GM12878 (cell line): ENCODE results near the gene MMP14. TPM values are rescaled to one million over a fixed set of nuclear protein-coding genes. Genes with fewer than 3 reads are reported as not detected.

Experiments
- ATAC-seq: fragments of 200-7000 bp; cut with Tn5 transposase; 3 replicates; pipeline ENCODE4 v1.9.1; 2020; ENCODE audit warnings: mild to moderate bottlenecking, moderate library complexity
- BruUV-seq: library from RNA; stranded (reverse); fragments of 400-500 nt; replicated peaks from 2 replicates; lab custom pipeline; 2021; lab: Mats Ljungman, UMichigan
- CTCF ChIA-PET: fragments of 300-600 bp; sonication (Branson Sonifier 250); formaldehyde crosslinking; extraction: SDS; loops from one replicate; lab custom pipeline; 2021; ENCODE audit warnings: inconsistent platforms; lab: Yijun Ruan, JAX
- POLR2A ChIA-PET: fragments of 350-600 bp; formaldehyde crosslinking; extraction: SDS; loops from one replicate; lab custom pipeline; 2021; ENCODE audit warnings: inconsistent platforms; lab: Charles Lee
- RAD21 ChIA-PET: fragments of 300-600 bp; sonication (Branson Sonifier 250); formaldehyde crosslinking; loops from one replicate; lab custom pipeline; 2023; ENCODE audit warnings: antibody characterized with exemption; ENCODE audit not compliant: unreplicated experiment; lab: Charles Lee
- SMC1A ChIA-PET: fragments of 300-600 bp; sonication (Branson Sonifier 250); formaldehyde crosslinking; loops from one replicate; lab custom pipeline; 2023; ENCODE audit not compliant: unreplicated experiment, uncharacterized antibody; lab: Charles Lee
- DNase-seq: peaks from one replicate; pipeline ENCODE4 v3.0.0-alpha.2; 2011; ENCODE audit warnings: low read depth, low spot score
- FAIRE-seq: peaks from 3 replicates; lab custom pipeline; 2011; peaks lifted over from hg19 to GRCh38; lab: Jason Lieb, UNC
- H2AFZ ChIP-seq: 2 replicates; pipeline ENCODE4 v1.6.0; 2011; ENCODE audit warnings: low read depth, low read length, control low read depth; ENCODE audit not compliant: control insufficient read depth
- H3K27ac ChIP-seq: 2 replicates; pipeline ENCODE4 v1.5.1; 2011; ENCODE audit warnings: control low read depth; ENCODE audit not compliant: control insufficient read depth, insufficient read depth
- H3K27me3 ChIP-seq, 2 experiments: replicated peaks in 1 of 2; 2 replicates each; pipeline versions ENCODE4 v1.6.0 to v1.6.1; 2011; ENCODE audit warnings: low read length in 1 of 2; ENCODE audit not compliant: control insufficient read depth in 2 of 2, insufficient read depth in 2 of 2
- H3K36me3 ChIP-seq, 2 experiments: 2 replicates each; pipeline ENCODE4 v1.5.1; 2011; ENCODE audit warnings: low read length in 1 of 2; ENCODE audit not compliant: control insufficient read depth in 2 of 2, insufficient read depth in 2 of 2
- H3K4me1 ChIP-seq: 2 replicates; pipeline ENCODE4 v1.6.1; 2011; ENCODE audit warnings: mild to moderate bottlenecking, low read length, moderate library complexity, mixed read lengths; ENCODE audit not compliant: control insufficient read depth, insufficient read depth
- H3K4me2 ChIP-seq: 2 replicates; pipeline ENCODE4 v1.6.0; 2011; ENCODE audit warnings: control low read depth; ENCODE audit not compliant: control insufficient read depth, insufficient read depth
- H3K4me3 ChIP-seq: fragments of 200-600 bp; sonication (generic); 2 replicates; pipeline ENCODE4 v1.5.1; 2016
- H3K79me2 ChIP-seq: 2 replicates; pipeline ENCODE4 v1.6.0; 2011; ENCODE audit warnings: low read length; ENCODE audit not compliant: control insufficient read depth, insufficient read depth
- H3K9ac ChIP-seq: 2 replicates; pipeline ENCODE4 v1.8.0; 2011; ENCODE audit warnings: low read length, control low read depth, mixed read lengths; ENCODE audit not compliant: control insufficient read depth, insufficient read depth
- H3K9me3 ChIP-seq: replicated peaks from 3 replicates; pipeline ENCODE4 v1.5.1; 2011; ENCODE audit warnings: mild to moderate bottlenecking, low read length; ENCODE audit not compliant: control insufficient read depth, insufficient read depth
- H4K20me1 ChIP-seq: 2 replicates; pipeline ENCODE4 v1.6.0; 2011; ENCODE audit not compliant: control insufficient read depth, insufficient read depth
- CHD1 ChIP-seq: IDR thresholded peaks from 2 replicates; pipeline ENCODE4 v1.6.1; 2012; ENCODE audit warnings: low read depth, low read length, improper control_type of control experiment
- IRF3 ChIP-seq: fragments of 450-650 bp; IDR thresholded peaks from 2 replicates; pipeline ENCODE4 v1.6.1; 2014; ENCODE audit warnings: mild to moderate bottlenecking
- IRF4 ChIP-seq: IDR thresholded peaks from 2 replicates; pipeline ENCODE4 v1.6.1; 2011; ENCODE audit warnings: low read depth, low read length
- KLF5 ChIP-seq: fragments of 450-650 bp; IDR thresholded peaks from 2 replicates; pipeline ENCODE4 v1.6.1; 2014; ENCODE audit warnings: mild to moderate bottlenecking; ENCODE audit not compliant: partially characterized antibody
- PRDM15 ChIP-seq: fragments of 450-650 bp; formaldehyde crosslinking; IDR thresholded peaks from 2 replicates; pipeline ENCODE4 v1.4.0; 2020; ENCODE audit warnings: mild to moderate bottlenecking, moderate library complexity
- RAD51 ChIP-seq: fragments of 450-650 bp; IDR thresholded peaks from 2 replicates; pipeline ENCODE4 v1.6.1; 2016; ENCODE audit warnings: moderate library complexity, mild to moderate bottlenecking, inconsistent platforms
- SRF ChIP-seq, 2 experiments: IDR thresholded peaks; 2 replicates each; pipeline ENCODE4 v1.6.1; 2011; ENCODE audit warnings: low read depth in 2 of 2, low read length in 2 of 2, mild to moderate bottlenecking in 1 of 2, moderate library complexity in 1 of 2
- ZNF592 ChIP-seq: fragments of 450-650 bp; IDR thresholded peaks from 2 replicates; pipeline ENCODE4 v1.6.1; 2017; ENCODE audit warnings: mild to moderate bottlenecking, moderate library complexity
- WGBS: methylation state at CpG from one replicate; pipeline ENCODE4 v1.1.6; 2016; ENCODE audit warnings: low lambda C conversion rate; ENCODE audit not compliant: insufficient replicate concordance, insufficient coverage; ENCODE audit errors: missing lambda C conversion rate; 5-methylcytosine and 5-hydroxymethylcytosine counted together
- in situ Hi-C: fragments of 300-500 bp; cut with MboI; formaldehyde crosslinking; loops from 9 replicates; pipeline ENCODE4 v1.14.3; 2018; ENCODE audit warnings: mixed read lengths
- intact Hi-C: fragments of 100-400 bp; cut with micrococcal nuclease; formaldehyde crosslinking; loops from one replicate; pipeline ENCODE4 v1.14.2; 2022; ENCODE audit not compliant: unreplicated experiment
- polyA plus RNA-seq, 11 experiments: library from polyadenylated mRNA; depleted of rRNA in 4 of 11; unstranded in 6 of 11; stranded (reverse) in 5 of 11; fragments of >200 nt; fragmentation: Nextera tagmentation in 4 of 11; fragmentation: Illumina TruSeq in 1 of 11; extraction: Ambion mirVana in 4 of 11; extraction: Trizol in 1 of 11; gene quantifications; 1 replicate in 1 of 11; 2 replicates in 10 of 11; pipeline versions ENCODE4 v1.2.1 to v1.2.3, GENCODE V29; 2011 to 2016; ENCODE audit warnings: inconsistent platforms in 2 of 11, missing spikeins in 2 of 11, low read depth in 1 of 11
- total RNA-seq, 4 experiments: library from RNA; depleted of rRNA in 3 of 4; stranded (reverse); fragments of >200 nt in 3 of 4; fragmentation: Illumina TruSeq in 1 of 4; extraction: Trizol in 1 of 4; gene quantifications; 2 replicates each; pipeline versions ENCODE4 v1.2.1 to v1.2.3, GENCODE V29; 2013 to 2021

Gene MMP14
- total and polyA plus RNA-seq, 10 of the 15 experiments (the other 5 are each of a cell fraction or from before 2014, with no cell fraction given), result 0.31 to 1.9 (median 0.70) TPM; not detected in 2

GRCh38 chr14:22844221-22845102 is 8.1 kb downstream of the MMP14 start (continued):
- TF ChIP-seq IRF3, result no peak
- TF ChIP-seq, all 136 proteins: peak for 0

- Histone ChIP-seq H3K27ac (no peak overlapping the region), H4K20me1 (no peaks in the 10 kb centered on the region), H3K27me3 (no peaks in the 10 kb centered on the region), H3K36me3 (no peaks in the 10 kb centered on the region), H3K9ac (no peak overlapping the region), H3K4me1 (peaks cover 4% of the 10 kb centered on the region; the same call in 1 of the 2 replicates), H2AFZ (no peak overlapping the region), H3K4me3 (no peak overlapping the region), H3K4me2 (no peak overlapping the region), H3K79me2 (no peaks in the 10 kb centered on the region), H3K9me3 (no peaks in the 10 kb centered on the region)
- CTCF ChIA-PET, result interaction anchor here (0.6 to 1.6 kb wide), 4 partner anchors 10 to 275 kb away, joined by 3 to 8 read pairs (median 6); no protein-coding TSS in a partner anchor
- SMC1A ChIA-PET, result interaction anchor here (0.6 kb wide), 1 partner anchor 55 kb away, joined by 3 read pairs; no protein-coding TSS in a partner anchor
- RAD21 ChIA-PET, result interaction anchor here (1.0 to 1.2 kb wide), 3 partner anchors 66 to 274 kb away, joined by 3 read pairs; no protein-coding TSS in a partner anchor
- in situ Hi-C loops (loop anchor here (5.0 to 10.0 kb wide), 2 partner anchors 68 to 530 kb away; no protein-coding TSS in a partner anchor), intact Hi-C loops (no loop called here)
- FAIRE-seq (no peak), ATAC-seq (no peak), DNase-seq (no peak)
- no TSS peak for BruUV-seq
- POLR2A ChIA-PET, result interaction anchor here (0.6 kb wide), 1 partner anchor 132 kb away, joined by 3 read pairs; no protein-coding TSS in a partner anchor
- 83% methylated on average over 9 of the region's 9 CpGs for WGBS
- TF ChIP-seq SRF (IDR thresholded peaks at IDR 0.05; ENCODE audit: low read depth in 2 of 2, low read length in 2 of 2) (no peak), PRDM15 (CRISPR knock-in tag) (no peak), IRF4 (no peak), KLF5 (no peak), ZNF592 (no peak), CHD1 (no peak), RAD51 (no peak)
Measured at GRCh38 chr14:22845103-22845394, 8.7 kb downstream of the MMP14 start.
